MCF 10A (cell line): ENCODE results near the gene RPAP2. TPM values are rescaled to one million over a fixed set of nuclear protein-coding genes. Genes with fewer than 3 reads are reported as not detected.

ENCODE experiments used
- BruUV-seq: library from RNA; stranded (reverse); fragments of 400-500 nt; replicated peaks from 2 replicates; lab custom pipeline; 2021; lab: Mats Ljungman, UMichigan
- CTCF ChIA-PET: fragments of 300-600 bp; sonication (Branson Sonifier 250); formaldehyde crosslinking; extraction: SDS; loops from one replicate; lab custom pipeline; 2021; ENCODE audit warnings: antibody characterized with exemption, inconsistent platforms; lab: Yijun Ruan, JAX
- POLR2A ChIA-PET: fragments of 300-600, 350-650 bp; sonication (Branson Sonifier 250); formaldehyde crosslinking; extraction: SDS; loops from one replicate; lab custom pipeline; 2020; ENCODE audit warnings: antibody characterized with exemption, inconsistent platforms; lab: Yijun Ruan, JAX
- DNase-seq: peaks from one replicate; pipeline ENCODE4 v3.0.0-alpha.2; 2018; ENCODE audit not compliant: unreplicated experiment
- H3K27ac Mint-ChIP-seq: one replicate; pipeline ENCODE4 v1.8.0; 2022; ENCODE audit warnings: mild to moderate bottlenecking, low read depth, mixed read lengths; ENCODE audit not compliant: unreplicated experiment
- H3K27me3 Mint-ChIP-seq: one replicate; pipeline ENCODE4 v1.8.0; 2022; ENCODE audit warnings: mixed read lengths; ENCODE audit not compliant: insufficient read depth, unreplicated experiment
- H3K36me3 Mint-ChIP-seq: one replicate; pipeline ENCODE4 v1.8.0; 2022; ENCODE audit warnings: mild to moderate bottlenecking, moderate library complexity, mixed read lengths; ENCODE audit not compliant: insufficient read depth, unreplicated experiment
- H3K4me1 Mint-ChIP-seq: one replicate; pipeline ENCODE4 v1.8.0; 2022; ENCODE audit warnings: mixed read lengths; ENCODE audit not compliant: insufficient read depth, unreplicated experiment
- H3K4me3 Mint-ChIP-seq: one replicate; pipeline ENCODE4 v1.8.0; 2022; ENCODE audit warnings: mild to moderate bottlenecking, moderate library complexity, mixed read lengths; ENCODE audit not compliant: unreplicated experiment
- H3K9me3 Mint-ChIP-seq: one replicate; pipeline ENCODE4 v1.8.0; 2022; ENCODE audit warnings: mixed read lengths; ENCODE audit not compliant: unreplicated experiment
- CTCF ChIP-seq: fragments of 200-600 bp; IDR thresholded peaks from one replicate; pipeline ENCODE4 v1.8.0; 2022; ENCODE audit warnings: antibody characterized with exemption, mild to moderate bottlenecking; ENCODE audit not compliant: unreplicated experiment
- intact Hi-C: fragments of 100-400 bp; cut with micrococcal nuclease; formaldehyde crosslinking; loops from 2 replicates; pipeline ENCODE4 v1.14.1; 2022
- total RNA-seq: library from RNA; stranded (reverse); gene quantifications from 2 replicates; pipeline ENCODE4 v1.2.3, GENCODE V29; 2022

Gene RPAP2
- total RNA-seq, 1 experiment from 2014 or later, result 26.2 TPM

GRCh38 chr1:92315766-92316599 lies 17.1 kb downstream of the RPAP2 start:
- no peak for TF ChIP-seq CTCF
- no peaks in the 10 kb centered on the region for H3K4me1 Mint-ChIP-seq
- H3K36me3 Mint-ChIP-seq, result peaks cover 43% of the 10 kb centered on the region
- BruUV-seq, result no TSS peak
- no peaks in the 10 kb centered on the region for H3K27me3 Mint-ChIP-seq
- intact Hi-C loops, result no loop called here
- H3K9me3 Mint-ChIP-seq, result no peaks in the 10 kb centered on the region
- H3K27ac Mint-ChIP-seq, result no peak overlapping the region
- POLR2A ChIA-PET, result interaction anchor here (1.0 to 1.6 kb wide), 2 partner anchors 13 to 17 kb away, joined by 3 to 4 read pairs; partner anchors contain the start of gene RPAP2
- DNase-seq, result no peak
- H3K4me3 Mint-ChIP-seq, result no peak overlapping the region
- CTCF ChIA-PET, result interaction anchor here (0.5 to 1.0 kb wide), 6 partner anchors 10 to 1600 kb away, joined by 3 to 4 read pairs (median 4); no protein-coding TSS in a partner anchor

- BruUV-seq, result no TSS peak
- Mint-ChIP-seq H3K9me3 (no peaks in the 10 kb centered on the region), H3K36me3 (peaks cover 46% of the 10 kb centered on the region), H3K27me3 (no peaks in the 10 kb centered on the region), H3K4me1 (no peaks in the 10 kb centered on the region), H3K4me3 (no peak overlapping the region), H3K27ac (no peak overlapping the region)
- no peak for DNase-seq
- intact Hi-C loops, result no loop called here
- TF ChIP-seq CTCF, result no peak
- POLR2A ChIA-PET, result interaction anchor here (0.7 kb wide), 2 partner anchors 10 to 60 kb away, joined by 3 to 5 read pairs; no protein-coding TSS in a partner anchor
- CTCF ChIA-PET, result interaction anchor here (0.6 to 1.7 kb wide), 2 partner anchors 7 to 296 kb away, joined by 4 to 7 read pairs; no protein-coding TSS in a partner anchor
Observed at GRCh38 chr1:92317836-92318493, 19.1 kb downstream of the RPAP2 start.

GRCh38 chr1:92323473-92324453 lies 24.9 kb downstream of the RPAP2 start:
- intact Hi-C loops, result no loop called here
- H3K36me3 Mint-ChIP-seq, result peaks cover 59% of the 10 kb centered on the region

More at GRCh38 chr1:92323473-92324453, 24.9 kb downstream of the RPAP2 start:
- H3K27me3 Mint-ChIP-seq, result no peaks in the 10 kb centered on the region
- ChIA-PET CTCF (interaction anchor here (0.7 kb wide), 1 partner anchor 379 kb away, joined by 3 read pairs; no protein-coding TSS in a partner anchor), POLR2A (interaction anchor here (1.5 kb wide), 1 partner anchor 23 kb away, joined by 4 read pairs; no protein-coding TSS in a partner anchor)
- TF ChIP-seq CTCF, result no peak
- no peak for DNase-seq
- H3K4me1 Mint-ChIP-seq, result no peaks in the 10 kb centered on the region
- TSS peak; percentile 48 for BruUV-seq
- H3K4me3 Mint-ChIP-seq, result no peak overlapping the region
- no peak overlapping the region for H3K27ac Mint-ChIP-seq
- peaks cover 11% of the 10 kb centered on the region for H3K9me3 Mint-ChIP-seq
